ENCODE results near the gene RAP1GDS1.
"Not testable (repeated sequence)": the region's sequence is repeated elsewhere in the genome, so short reads cannot be mapped to it uniquely, and the experiment has no call there.

RAP1GDS1 gene

DNA sequence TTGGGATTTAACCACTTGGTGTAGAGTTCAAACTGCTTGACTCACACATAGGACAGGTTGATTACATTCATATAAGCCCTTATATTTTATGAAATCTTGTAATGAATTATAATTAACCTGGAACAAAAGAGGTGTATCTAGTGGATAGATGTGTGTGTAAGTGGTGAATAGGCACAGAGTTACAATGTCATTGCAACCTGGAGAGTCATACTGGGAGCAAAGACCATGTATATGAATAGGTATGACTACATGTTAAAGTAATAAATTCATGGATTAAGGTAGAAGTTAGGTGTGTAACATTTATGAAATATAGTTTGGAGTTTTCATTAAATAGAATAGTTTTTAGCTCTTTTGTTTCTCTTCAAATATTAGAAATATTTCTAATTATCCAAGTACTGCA lies 26.1 kb downstream of the RAP1GDS1 start:
- peaks cover 97% of the 10 kb centered on the region for H3K4me1 ChIP-seq (ENCODE audit: insufficient read depth, low read length)
- no peak overlapping the region for H3K9ac ChIP-seq (ENCODE audit: low read depth, low read length)
- no peak overlapping the region for H2AFZ ChIP-seq (ENCODE audit: low read depth, low read length)
- H3K9me3 ChIP-seq (ENCODE audit: insufficient read depth, low read length, severe bottlenecking) = no peaks in the 10 kb centered on the region
- H3K79me2 ChIP-seq (ENCODE audit: insufficient read depth, low read length) = peaks cover 89% of the 10 kb centered on the region
- DNase-seq (no peak), ATAC-seq (ENCODE audit: insufficient read depth, low read depth) (no peak)
- H3K36me3 ChIP-seq (ENCODE audit: insufficient read depth, low read length) = no peaks in the 10 kb centered on the region
- H3K27me3 ChIP-seq (ENCODE audit: insufficient read depth, low read length, poor library complexity) = no peaks in the 10 kb centered on the region
- H3K27ac ChIP-seq (ENCODE audit: low read length) = peak overlapping the region; percentile 65
- no peak overlapping the region for H3K4me2 ChIP-seq (ENCODE audit: insufficient read depth, low read length)
- H3K4me3 ChIP-seq (ENCODE audit: low read depth in 1 of 2, low read length in 2 of 2) = no peak overlapping the region
- TF ChIP-seq CTCF (IDR thresholded peaks at IDR 0.05; ENCODE audit: borderline replicate concordance, extremely low read depth, low read length, poor library complexity, severe bottlenecking) (no peak), EZH2 (IDR thresholded peaks at IDR 0.05; ENCODE audit: borderline replicate concordance, low read depth, low read length, severe bottlenecking) (no peak)
- no peaks in the 10 kb centered on the region for H4K20me1 ChIP-seq (ENCODE audit: insufficient read depth, low read length)

GRCh38 chr4:98288671-98289070 lies 27.5 kb downstream of the RAP1GDS1 start:
- H3K79me2 ChIP-seq (ENCODE audit: insufficient read depth, low read length) = peaks cover 89% of the 10 kb centered on the region
- H3K9ac ChIP-seq (ENCODE audit: low read depth, low read length) = peak overlapping the region; percentile 62

DNA sequence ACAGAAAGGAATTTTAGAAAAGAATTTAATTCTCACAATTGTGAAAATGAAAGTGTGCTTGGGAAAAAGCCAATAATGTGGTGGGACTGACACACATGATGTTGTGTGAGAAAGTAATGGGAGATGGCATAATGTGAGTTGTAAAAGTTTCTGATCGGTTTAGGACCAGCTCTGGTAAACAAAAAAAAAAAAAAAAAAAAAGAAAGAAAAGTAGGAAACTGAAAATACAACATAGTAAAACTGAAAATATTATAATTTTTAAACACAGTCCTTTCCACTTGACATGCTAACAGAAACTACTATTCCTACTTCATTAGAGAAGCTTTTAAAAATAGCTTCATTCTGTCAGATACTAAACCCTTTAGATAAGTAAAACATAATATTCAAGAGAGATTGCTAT lies 28.2 kb downstream of the RAP1GDS1 start:
- no peaks in the 10 kb centered on the region for H4K20me1 ChIP-seq (ENCODE audit: insufficient read depth, low read length)
- peaks cover 13% of the 10 kb centered on the region for H3K36me3 ChIP-seq (ENCODE audit: insufficient read depth, low read length)
- TF ChIP-seq EZH2 (IDR thresholded peaks at IDR 0.05; ENCODE audit: borderline replicate concordance, low read depth, low read length, severe bottlenecking) (no peak), CTCF (IDR thresholded peaks at IDR 0.05; ENCODE audit: borderline replicate concordance, extremely low read depth, low read length, poor library complexity, severe bottlenecking) (no peak)
- no peaks in the 10 kb centered on the region for H3K9me3 ChIP-seq (ENCODE audit: insufficient read depth, low read length, severe bottlenecking)
- peak overlapping the region; percentile 62 for H3K9ac ChIP-seq (ENCODE audit: low read depth, low read length)
- H3K4me2 ChIP-seq (ENCODE audit: insufficient read depth, low read length) = peak overlapping the region; percentile 73
- peak overlapping the region; percentile 19; the same call in 1 of the 2 replicates for H2AFZ ChIP-seq (ENCODE audit: low read depth, low read length)
- peak; percentile 60 for ATAC-seq (ENCODE audit: insufficient read depth, low read depth)
- peak overlapping the region; percentile 98 for H3K27ac ChIP-seq (ENCODE audit: low read length)
- H3K4me3 ChIP-seq (ENCODE audit: low read depth in 1 of 2, low read length in 2 of 2) = peak overlapping the region in 1 of 2 experiments; percentile 43; a peak in 2 of 4 replicates
- no peaks in the 10 kb centered on the region for H3K27me3 ChIP-seq (ENCODE audit: insufficient read depth, low read length, poor library complexity)
- H3K79me2 ChIP-seq (ENCODE audit: insufficient read depth, low read length) = peaks cover 89% of the 10 kb centered on the region
- peaks cover 77% of the 10 kb centered on the region for H3K4me1 ChIP-seq (ENCODE audit: insufficient read depth, low read length)
- no peak for DNase-seq

More at GRCh38 chr4:98288671-98289070, 27.5 kb downstream of the RAP1GDS1 start:
- peak overlapping the region; percentile 98 for H3K27ac ChIP-seq (ENCODE audit: low read length)
- H3K9me3 ChIP-seq (ENCODE audit: insufficient read depth, low read length, severe bottlenecking); H4K20me1 ChIP-seq (ENCODE audit: insufficient read depth, low read length); H3K27me3 ChIP-seq (ENCODE audit: insufficient read depth, low read length, poor library complexity); H2AFZ ChIP-seq (ENCODE audit: low read depth, low read length); H3K36me3 ChIP-seq (ENCODE audit: insufficient read depth, low read length): not testable (repeated sequence)
- DNase-seq (peak; percentile 58), ATAC-seq (ENCODE audit: insufficient read depth, low read depth) (peak; percentile 76)
- H3K4me2 ChIP-seq (ENCODE audit: insufficient read depth, low read length) = peak overlapping the region; percentile 73
- peak overlapping the region in 1 of 2 experiments; percentile 43; a peak in 2 of 4 replicates for H3K4me3 ChIP-seq (ENCODE audit: low read depth in 1 of 2, low read length in 2 of 2)
- H3K4me1 ChIP-seq (ENCODE audit: insufficient read depth, low read length) = peaks cover 84% of the 10 kb centered on the region

DNA sequence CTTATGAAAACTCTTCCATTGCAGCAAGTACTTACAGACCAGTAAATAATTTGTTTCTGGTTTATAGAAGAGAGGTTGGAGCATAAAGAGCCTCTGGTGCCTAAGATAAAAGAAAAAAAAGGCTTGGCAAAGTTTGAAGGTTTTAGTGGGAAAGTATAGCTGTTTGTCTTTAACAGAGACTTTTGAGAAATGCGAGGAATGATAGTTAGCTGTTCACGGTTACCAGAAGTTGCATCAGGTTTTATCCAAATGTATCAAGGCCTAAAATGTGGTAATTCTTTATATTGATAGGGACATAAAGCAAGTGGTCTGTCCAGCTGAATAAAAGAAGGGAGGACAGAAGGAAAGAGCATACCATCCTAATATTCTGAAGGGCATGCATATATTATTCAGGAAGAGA lies 29.3 kb downstream of the RAP1GDS1 start:
- no peak for ATAC-seq (ENCODE audit: insufficient read depth, low read depth)
- peaks cover 89% of the 10 kb centered on the region for H3K79me2 ChIP-seq (ENCODE audit: insufficient read depth, low read length)
- no peaks in the 10 kb centered on the region for H3K27me3 ChIP-seq (ENCODE audit: insufficient read depth, low read length, poor library complexity)
- no peak for DNase-seq
- H3K36me3 ChIP-seq (ENCODE audit: insufficient read depth, low read length) = peaks cover 24% of the 10 kb centered on the region
- H4K20me1 ChIP-seq (ENCODE audit: insufficient read depth, low read length) = no peaks in the 10 kb centered on the region
- TF ChIP-seq EZH2 (IDR thresholded peaks at IDR 0.05; ENCODE audit: borderline replicate concordance, low read depth, low read length, severe bottlenecking) (no peak), CTCF (IDR thresholded peaks at IDR 0.05; ENCODE audit: borderline replicate concordance, extremely low read depth, low read length, poor library complexity, severe bottlenecking) (no peak)
- H3K4me1 ChIP-seq (ENCODE audit: insufficient read depth, low read length) = peaks cover 66% of the 10 kb centered on the region
- peak overlapping the region; percentile 73 for H3K4me2 ChIP-seq (ENCODE audit: insufficient read depth, low read length)
- peak overlapping the region in 1 of 2 experiments; percentile 15; a peak in 1 of 4 replicates for H3K4me3 ChIP-seq (ENCODE audit: low read depth in 1 of 2, low read length in 2 of 2)
- peak overlapping the region; percentile 62 for H3K9ac ChIP-seq (ENCODE audit: low read depth, low read length)
- H3K27ac ChIP-seq (ENCODE audit: low read length) = peak overlapping the region; percentile 98
- no peak overlapping the region for H2AFZ ChIP-seq (ENCODE audit: low read depth, low read length)
- no peaks in the 10 kb centered on the region for H3K9me3 ChIP-seq (ENCODE audit: insufficient read depth, low read length, severe bottlenecking)

All from DND-41 (cell line).